Tracheal epithelial cell (primary cell): ENCODE results near the gene RAB24. TPM values are rescaled to one million over a fixed set of nuclear protein-coding genes. Genes with fewer than 3 reads are reported as not detected.

Experiments used
- total RNA-seq: library from RNA; depleted of rRNA; stranded (reverse); fragments of >200 nt; gene quantifications from 2 replicates; pipeline ENCODE4 v1.2.1, GENCODE V29; 2014

The RAB24 gene
- 8.1 and 14.0 TPM in 2 replicates for total RNA-seq

DNA sequence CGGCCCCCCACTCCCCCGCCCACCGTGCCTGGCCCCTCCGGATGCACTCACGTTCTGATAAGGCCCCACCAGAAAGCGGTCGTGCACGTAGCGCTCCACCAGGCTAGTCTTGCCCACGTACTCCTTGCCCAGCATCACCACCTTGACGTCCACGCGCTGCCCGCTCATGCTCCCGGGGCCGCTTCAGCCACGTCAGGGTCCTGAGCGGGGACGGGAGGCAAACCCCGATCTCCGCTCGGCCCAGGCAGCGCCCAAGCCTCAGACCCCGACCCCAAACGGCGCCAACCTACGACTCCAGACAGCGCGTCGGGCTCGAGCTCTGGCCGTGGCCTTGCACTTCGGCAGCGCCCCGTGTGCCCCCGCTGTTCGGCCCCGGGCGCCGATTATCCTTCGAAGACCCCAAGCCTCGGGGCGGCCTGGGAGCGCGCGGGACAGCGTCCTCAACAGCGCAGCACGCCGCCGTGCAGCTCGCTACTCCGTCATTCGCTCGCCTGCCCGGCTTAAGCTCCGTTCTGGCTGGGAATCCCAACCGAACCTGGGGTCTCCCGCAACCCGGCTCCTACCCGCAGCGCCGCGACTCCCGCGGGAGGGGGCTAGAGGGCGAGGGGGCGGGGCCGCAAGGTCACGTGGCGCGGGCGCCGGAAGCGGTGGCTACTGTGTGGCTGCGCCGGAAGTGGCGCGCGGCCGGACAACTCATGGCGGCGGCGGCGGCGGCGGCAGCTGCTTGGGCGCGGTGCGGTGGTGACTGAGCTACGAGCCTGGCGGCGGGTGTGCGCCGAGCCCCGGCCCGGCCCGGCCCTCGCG lies at the start of gene RAB24, which contains the start of gene PRELID1:
Gene RAB24, minus strand, starts transcription at position 599 of the 804 bp plus-strand sequence. Its CDS starts 431 bp downstream, at position 168.
Gene PRELID1, plus strand, starts transcription at position 679 of the 804 bp plus-strand sequence. CDS start 187 bp downstream, outside the sequence.

DNA sequence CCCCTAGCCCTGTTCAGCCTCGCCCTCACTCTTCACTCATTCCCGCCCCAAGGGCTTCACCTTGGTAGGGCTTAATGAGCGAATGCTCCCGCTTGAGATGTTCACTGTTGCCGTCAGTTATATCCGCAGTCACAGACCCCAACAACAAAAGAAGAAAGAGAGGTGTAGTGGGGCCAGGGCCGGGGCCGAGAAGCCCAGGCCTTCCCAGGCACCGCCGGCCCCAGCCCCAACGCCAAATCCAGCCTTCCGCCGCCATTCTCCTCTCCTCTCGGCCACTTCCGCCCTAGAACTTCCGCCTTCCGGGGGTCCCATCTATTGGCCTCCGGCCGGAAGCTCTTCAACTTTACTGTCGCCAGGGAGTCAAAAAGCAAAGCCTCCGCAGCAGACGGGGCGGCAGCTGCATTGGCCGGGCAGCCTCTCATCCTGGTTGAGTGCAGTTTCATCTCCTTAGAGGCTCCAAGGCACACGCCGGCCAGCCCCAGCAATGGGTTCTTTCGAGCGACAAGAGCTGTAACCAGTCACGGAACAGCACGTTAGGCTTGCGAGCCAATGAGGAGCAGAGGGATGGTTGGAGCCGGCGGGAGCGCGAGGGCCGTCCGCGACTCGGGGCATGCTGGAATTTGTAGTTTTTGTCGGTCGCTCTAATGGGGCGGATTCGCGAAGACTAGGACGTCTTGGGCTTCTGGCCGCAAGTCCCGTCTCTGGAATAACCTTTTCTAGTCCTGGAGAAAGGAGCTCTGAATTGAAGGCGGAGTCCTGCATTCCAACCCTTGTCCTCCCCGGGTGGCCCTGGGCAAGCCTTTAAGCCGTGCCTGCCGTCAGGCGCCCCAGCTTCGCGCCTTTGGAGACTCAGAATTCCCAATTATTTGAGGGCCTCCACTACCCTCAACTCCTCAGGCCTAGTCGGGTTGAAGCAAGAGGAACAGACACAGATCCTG lies 48.1 kb upstream of the RAB24 start, which contains the start of gene LMAN2:
Gene LMAN2, minus strand, starts transcription at position 277 of the 938 bp plus-strand sequence. Its CDS starts 21 bp downstream, at position 256.

GRCh38 chr5:177311723-177312648 lies 8.5 kb upstream of the RAB24 start, which contains the start of gene MXD3:
Gene MXD3 (minus strand): TSS chr5:177311898. CDS start chr5:177311830, 68 bp downstream.

Other genes with a start within 250 kb of the RAB24 start
- gene FGFR4, start 216.8 kb downstream of the RAB24 start, total RNA-seq: 3.8 and 4.6 TPM in 2 replicates
- 33.0 and 43.3 TPM in 2 replicates for gene NSD1, start 169.9 kb downstream of the RAB24 start, total RNA-seq
- 99.7 and 130 TPM in 2 replicates for gene PRELID1, start 80 bp upstream of the RAB24 start, total RNA-seq
- gene MXD3, start 8.2 kb upstream of the RAB24 start, total RNA-seq: 2.7 and 3.2 TPM in 2 replicates
- gene LMAN2, start 47.9 kb upstream of the RAB24 start, total RNA-seq: 295 and 378 TPM in 2 replicates
- gene RGS14, start 54.2 kb upstream of the RAB24 start, total RNA-seq: 8.2 and 15.1 TPM in 2 replicates
- 0.43 TPM in 1 of 2 replicates, not detected in the other for gene SLC34A1, start 80.7 kb upstream of the RAB24 start, total RNA-seq
- not detected in 2 replicates for gene PFN3, start 96.9 kb upstream of the RAB24 start, total RNA-seq
- gene F12, start 105.8 kb upstream of the RAB24 start, total RNA-seq: 13.2 and 15.9 TPM in 2 replicates
- gene GRK6, start 123.0 kb upstream of the RAB24 start, total RNA-seq: 19.4 and 32.8 TPM in 2 replicates
- gene PRR7, start 143.1 kb upstream of the RAB24 start, total RNA-seq: 5.3 and 10.0 TPM in 2 replicates
- 39.6 and 130 TPM in 2 replicates for gene DBN1, start 169.9 kb upstream of the RAB24 start, total RNA-seq
- 25.8 and 86.8 TPM in 2 replicates for gene PDLIM7, start 193.9 kb upstream of the RAB24 start, total RNA-seq
- 0.85 and 1.7 TPM in 2 replicates for gene DOK3, start 206.1 kb upstream of the RAB24 start, total RNA-seq
- gene DDX41, start 213.2 kb upstream of the RAB24 start, total RNA-seq: 65.9 and 106 TPM in 2 replicates